Right hindlimb (tissue), 1 donor: Measurements from ENCODE around the gene RBM44.
A peak's percentile ranks its signal among the peaks of the same experiment; 100 is the strongest.
"Not testable (repeated sequence)": the region's sequence is repeated elsewhere in the genome, so short reads cannot be mapped to it uniquely, and the experiment has no call there.

Experiments used
- DNase-seq: peaks from one replicate; pipeline ENCODE4 v3.0.0-alpha.2; 2018

Gene RBM44

GRCh38 chr2:237798236-237799059 is at the start of gene RBM44:
Gene RBM44 (plus strand): TSS chr2:237798779. CDS start chr2:237813610, 14,831 bp downstream.
- no peak for DNase-seq

DNA sequence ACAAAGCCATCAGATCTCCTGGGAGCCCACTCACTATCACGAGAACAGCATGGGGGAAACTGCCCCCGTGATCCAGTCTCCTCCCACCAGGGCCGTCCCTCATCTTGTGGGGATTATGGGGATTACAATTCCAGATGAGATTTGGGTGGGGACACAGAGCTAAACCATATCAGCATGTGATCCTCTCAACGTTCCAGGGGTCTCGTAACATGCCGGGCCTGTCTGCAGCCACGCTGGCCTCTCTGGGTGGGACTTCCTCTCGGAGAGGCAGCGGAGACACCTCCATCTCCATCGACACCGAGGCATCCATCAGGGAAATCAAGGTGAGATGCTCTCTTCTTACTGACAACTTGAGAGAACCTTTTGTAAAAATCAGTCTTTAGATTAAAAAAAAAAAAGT is 49.6 kb upstream of the RBM44 start:
- no peak for DNase-seq

DNA sequence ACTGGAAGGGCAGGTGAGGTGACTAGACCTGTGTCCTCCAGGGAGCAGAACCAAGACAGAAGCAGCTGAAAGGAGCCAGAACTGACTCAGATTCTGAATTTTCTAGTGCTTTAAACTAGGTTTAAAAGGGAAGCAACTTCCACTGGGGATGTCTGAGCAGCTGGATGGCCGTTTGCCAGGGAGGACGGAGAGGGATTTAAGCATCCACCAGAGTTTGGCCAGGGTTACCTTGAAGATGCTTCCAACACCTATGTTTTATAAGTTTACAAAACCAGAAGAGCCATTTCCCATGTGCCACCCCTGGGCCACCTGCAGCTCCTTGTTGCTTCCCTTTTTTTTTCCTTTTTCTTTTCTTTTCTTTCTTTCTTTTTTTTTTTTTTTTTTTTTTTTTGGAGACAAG is 48.6 kb upstream of the RBM44 start:
- DNase-seq = no peak

GRCh38 chr2:237750441-237750840 is 48.1 kb upstream of the RBM44 start:
- DNase-seq = not testable (repeated sequence)

DNA sequence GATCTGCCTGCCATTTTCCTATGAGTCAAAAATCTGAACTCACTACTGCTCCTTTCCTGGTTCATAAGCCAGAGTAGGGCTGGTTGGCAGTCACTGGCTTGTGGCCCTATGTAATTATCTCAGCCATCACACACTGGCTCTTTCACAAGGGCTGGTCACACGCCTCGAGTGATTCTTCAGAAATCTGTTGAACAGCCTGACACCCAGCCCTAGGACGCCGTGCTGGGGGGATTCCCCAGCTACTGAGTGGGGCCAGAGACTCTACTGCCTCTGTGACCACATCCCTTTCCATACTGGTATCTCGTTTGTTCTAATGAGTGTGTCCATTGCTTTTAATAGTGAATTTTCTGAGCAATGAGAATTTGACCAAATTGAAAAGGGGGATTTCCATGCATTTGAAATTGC is 45.8 kb upstream of the RBM44 start:
- no peak for DNase-seq

GRCh38 chr2:237754182-237754581 is 44.4 kb upstream of the RBM44 start:
- DNase-seq = no peak

DNA sequence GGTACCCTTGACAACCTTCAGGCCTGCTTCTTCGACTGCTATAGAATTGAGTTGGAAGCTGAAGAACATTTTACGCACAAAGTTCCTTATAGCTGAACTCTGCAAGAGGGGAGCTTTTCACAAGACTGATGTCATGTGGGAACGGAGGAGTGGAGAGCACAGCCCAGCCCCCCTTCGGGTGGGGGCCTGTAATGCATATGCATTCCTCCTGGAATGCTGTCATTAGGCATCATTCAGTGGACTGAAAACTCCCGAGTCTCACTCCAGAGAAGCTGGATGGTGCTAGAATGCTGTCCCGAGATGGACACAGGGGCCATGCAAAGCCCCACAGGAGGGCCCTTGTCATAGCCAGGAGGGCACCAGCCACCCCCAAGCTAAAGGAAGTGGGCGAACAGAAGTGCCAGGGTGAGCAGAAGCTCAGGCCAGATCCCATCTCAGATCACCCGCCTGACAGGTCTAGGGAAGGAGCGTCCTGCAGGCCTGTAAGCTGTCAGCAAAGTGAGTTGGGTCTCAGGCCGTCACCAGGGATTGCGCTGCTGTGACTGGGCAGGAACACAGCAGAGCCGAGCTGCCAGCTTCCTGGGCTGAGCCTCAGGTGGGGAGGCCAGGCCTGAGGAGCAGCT is 43.8 kb upstream of the RBM44 start:
- no peak for DNase-seq

DNA sequence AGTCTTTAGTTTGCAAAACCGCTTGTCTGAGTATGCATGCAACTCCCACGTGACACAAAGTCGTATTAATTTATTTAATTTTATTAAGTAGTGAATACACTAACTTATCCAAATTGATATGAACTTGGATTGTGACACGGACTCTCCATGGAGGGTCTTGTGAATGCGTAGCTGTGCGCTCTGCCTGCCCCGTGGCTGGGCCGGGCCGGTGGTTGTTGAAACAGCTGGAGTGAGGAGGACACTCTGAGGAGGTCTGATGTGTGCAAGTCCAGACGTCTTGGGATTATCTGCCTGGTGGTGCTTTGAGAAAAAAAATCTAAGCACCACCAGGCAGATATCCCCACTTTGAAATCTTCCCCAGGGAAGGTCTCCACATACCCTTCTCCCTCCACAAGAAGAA is 41.0 kb upstream of the RBM44 start:
- no peak for DNase-seq

GRCh38 chr2:237758185-237758584 is 40.4 kb upstream of the RBM44 start:
- DNase-seq = no peak

DNA sequence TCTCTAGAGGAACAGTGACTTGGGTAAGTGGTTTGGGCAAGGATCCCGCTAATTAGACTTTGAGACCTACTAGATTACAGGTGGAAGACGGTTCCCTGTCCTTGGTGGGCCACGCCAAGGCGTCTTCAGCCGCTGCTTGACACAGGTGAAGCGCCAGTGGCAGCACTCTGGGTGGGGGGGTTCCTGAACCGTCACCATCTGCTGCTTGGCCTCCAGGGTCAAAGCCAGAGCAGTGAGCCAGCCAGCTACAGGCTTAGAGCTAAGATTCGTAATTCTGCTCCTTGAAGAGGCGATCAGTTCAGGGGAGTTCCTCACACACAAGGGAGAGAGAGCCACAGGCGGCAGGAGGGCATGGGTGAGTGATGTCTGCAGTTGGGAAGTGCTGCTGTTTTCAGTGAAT is 39.4 kb upstream of the RBM44 start:
- DNase-seq = no peak

DNA sequence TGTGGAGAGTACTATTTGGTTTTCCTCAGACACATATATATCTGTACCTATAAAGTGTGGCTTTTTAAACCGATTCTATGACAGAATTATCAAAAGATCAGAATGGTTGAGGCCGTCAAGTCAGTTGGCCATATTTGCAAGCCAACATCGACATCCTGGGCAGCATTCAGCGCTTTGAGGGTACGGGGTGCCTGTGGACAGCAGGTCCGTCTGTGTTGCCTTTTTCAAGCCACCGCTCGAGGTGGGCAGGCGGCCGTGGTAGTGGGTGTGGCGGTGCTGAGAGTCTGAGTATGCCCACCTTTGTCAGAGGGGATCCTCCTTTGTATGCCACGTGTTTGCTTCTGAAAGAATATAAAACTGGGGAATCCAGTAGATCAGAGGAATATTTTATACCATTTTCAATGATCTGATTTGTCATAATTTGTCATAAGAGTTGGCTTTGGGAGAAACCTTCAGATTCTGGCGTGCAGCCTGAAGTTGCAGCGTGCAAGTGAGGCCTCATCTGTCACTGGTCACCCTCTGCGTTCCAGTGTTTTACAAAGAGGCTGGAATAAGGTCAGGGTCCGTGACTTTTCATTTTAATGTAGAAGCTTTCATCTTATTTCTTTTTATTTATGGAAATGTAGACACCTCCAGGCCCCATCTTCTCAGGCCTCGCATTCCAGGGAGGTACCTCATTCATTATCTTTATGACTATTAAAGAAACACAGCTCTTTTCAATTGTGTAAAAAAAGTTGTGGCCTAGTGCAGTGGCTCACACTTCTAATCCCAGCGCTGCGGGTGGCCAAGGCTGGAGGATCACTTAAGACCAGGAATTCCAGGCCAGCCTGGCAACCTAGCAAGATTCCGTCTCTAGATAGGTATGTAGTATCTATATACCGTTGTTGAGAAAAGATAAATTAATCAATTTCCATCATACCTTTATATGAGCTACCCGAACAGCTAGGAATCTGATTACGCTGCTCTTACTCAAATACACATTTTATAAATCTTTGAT is 37.8 kb upstream of the RBM44 start:
- no peak for DNase-seq

- not testable (repeated sequence) for DNase-seq
These were observed 36.0 kb upstream of the RBM44 start for GRCh38 chr2:237762291-237763182.

- DNase-seq = no peak
These were observed 34.8 kb upstream of the RBM44 start for GRCh38 chr2:237763812-237764211.

DNA sequence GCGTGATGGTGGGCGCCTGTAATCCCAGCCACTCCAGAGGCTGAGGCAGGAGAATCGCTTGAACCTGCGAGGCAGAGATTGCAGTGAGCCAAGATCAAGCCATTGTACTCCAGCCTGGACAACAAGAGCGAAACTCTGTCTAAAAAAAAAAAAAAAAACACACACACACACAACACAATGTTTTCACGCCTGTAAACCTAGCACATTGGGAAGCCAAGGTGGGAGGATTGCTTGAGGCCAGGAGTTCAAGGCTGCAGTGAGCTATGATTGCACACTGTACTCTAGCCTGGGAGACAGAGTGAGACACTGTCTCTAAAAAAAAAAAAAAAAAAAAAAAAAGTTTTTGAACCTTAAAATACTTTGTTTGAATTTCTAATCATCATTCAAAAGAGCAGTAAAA is 33.5 kb upstream of the RBM44 start:
- not testable (repeated sequence) for DNase-seq

- DNase-seq = no peak
These were observed 32.7 kb upstream of the RBM44 start for GRCh38 chr2:237765875-237766274.

GRCh38 chr2:237766340-237766739 is 32.2 kb upstream of the RBM44 start:
- DNase-seq = no peak

DNA sequence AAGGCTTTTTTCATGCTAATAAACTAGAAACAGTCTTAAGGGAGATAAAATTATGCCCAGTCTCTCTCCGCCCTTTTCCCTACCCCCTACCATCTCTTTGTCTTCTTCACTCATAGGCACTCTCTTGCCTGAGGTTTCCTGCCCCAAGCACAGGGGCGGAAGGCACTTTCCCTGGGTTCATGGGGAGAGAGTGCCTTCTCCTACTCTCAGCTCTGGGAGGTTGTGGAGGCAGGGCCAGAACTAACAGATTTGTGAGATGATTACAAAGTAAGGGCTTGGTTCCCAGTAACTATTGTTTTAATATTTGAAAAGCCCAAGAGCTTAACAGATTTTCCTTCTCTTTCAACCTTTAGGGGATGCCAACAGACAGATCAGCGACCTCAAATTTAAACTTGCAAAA is 26.1 kb upstream of the RBM44 start:
- no peak for DNase-seq

DNA sequence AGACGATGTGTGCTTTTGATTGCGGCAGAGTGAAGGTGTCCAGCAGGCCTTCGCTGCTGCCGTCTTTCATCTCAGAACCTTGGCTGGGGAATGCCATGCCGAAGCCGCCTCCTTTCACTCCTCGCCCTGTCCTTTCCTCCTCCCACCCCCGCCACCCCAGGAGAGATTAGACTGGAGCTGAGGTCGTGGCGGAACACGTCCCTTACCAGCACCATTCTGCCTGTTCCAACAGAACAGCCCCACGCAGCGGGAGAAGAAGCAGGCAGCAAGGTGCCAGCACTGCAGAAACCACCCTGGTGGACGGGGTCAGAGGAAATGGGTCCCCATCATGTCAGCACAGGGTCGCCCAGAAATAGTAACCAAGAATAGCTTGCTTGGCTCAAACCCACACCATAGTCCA is 24.8 kb upstream of the RBM44 start:
- no peak for DNase-seq

GRCh38 chr2:237774811-237775553 is 23.6 kb upstream of the RBM44 start:
- DNase-seq = no peak

DNA sequence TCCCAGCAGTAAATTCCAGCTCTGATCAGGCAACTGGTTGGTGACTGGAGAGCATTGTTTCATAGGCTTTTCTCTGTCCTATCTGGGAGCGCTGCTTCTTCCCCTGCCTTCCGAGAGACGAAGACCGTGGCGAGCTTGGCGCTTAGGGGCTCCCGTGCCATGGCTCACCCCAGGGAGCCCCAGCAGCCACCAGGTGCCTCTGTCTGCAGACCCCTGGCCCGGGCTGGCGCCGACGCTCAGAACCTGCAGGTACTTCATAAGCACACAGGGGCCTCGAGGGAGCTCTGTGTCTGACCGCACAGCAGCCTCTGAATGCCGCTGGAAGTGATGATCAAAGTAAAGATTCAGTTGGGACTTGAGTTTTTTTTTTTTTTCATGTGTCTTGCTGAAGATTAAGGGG is 19.1 kb upstream of the RBM44 start:
- no peak for DNase-seq

DNA sequence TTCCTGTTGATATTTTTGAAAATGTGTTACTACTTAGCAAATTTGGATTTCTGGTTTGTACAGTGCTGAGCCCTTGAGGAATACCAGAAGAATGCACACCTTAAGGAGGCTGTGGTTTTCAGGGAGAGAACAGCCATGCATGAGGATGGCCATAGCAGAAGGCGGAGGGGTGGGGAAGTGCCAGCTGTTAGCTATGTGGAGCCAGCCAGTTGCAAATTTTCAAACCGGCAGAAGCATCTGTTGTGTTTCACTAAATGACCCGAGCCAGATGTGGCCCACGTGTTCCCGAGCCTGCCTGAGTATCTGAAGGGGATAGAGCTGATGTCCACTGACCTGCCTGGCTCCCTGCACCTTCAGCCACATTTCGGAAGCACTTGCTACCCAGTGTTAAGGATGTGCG is 16.4 kb upstream of the RBM44 start:
- DNase-seq = peak; percentile 36
